Gastrocnemius medialis (tissue), 4 donors: ENCODE data around the gene HOXD12. TPM values are rescaled to one million over a fixed set of nuclear protein-coding genes. Genes with fewer than 3 reads are reported as not detected.

ENCODE experiments used
- ATAC-seq, 2 donors: fragments of 150-250 bp; one replicate each; pipeline ENCODE4 v1.9.1; 2016
- DNase-seq, 2 donors: peaks; one replicate each; pipeline ENCODE4 v3.0.0-alpha.2; 2019
- H3K27ac ChIP-seq, 4 donors: fragments of 200-600 bp; sonication (generic); 1 replicate in 1 of 4; 2 replicates in 3 of 4; pipeline ENCODE4 v1.5.1; 2016 to 2018; ENCODE audit warnings: mild to moderate bottlenecking in 2 of 4, moderate library complexity in 1 of 4
- H3K27me3 ChIP-seq, 3 donors: fragments of 200-600 bp; sonication (generic) in 2 of 3; 1 replicate in 1 of 3; 2 replicates in 2 of 3; pipeline versions ENCODE4 v1.5.1 to v1.6.0; 2016 to 2019; ENCODE audit warnings: mild to moderate bottlenecking in 1 of 3, moderate library complexity in 1 of 3
- H3K36me3 ChIP-seq, 2 donors: fragments of 200-600 bp; sonication (generic) in 1 of 2; one replicate each; pipeline ENCODE4 v1.5.1; 2017 to 2018
- H3K4me1 ChIP-seq, 2 donors: fragments of 200-600 bp; sonication (generic) in 1 of 2; one replicate each; pipeline ENCODE4 v1.5.1; 2016 to 2017; ENCODE audit warnings: mild to moderate bottlenecking in 2 of 2
- H3K4me3 ChIP-seq, 4 donors: fragments of 200-600 bp; sonication (generic) in 3 of 4; 1 replicate in 1 of 4; 2 replicates in 3 of 4; pipeline ENCODE4 v1.5.1; 2016 to 2019; ENCODE audit warnings: mild to moderate bottlenecking in 2 of 4
- H3K9me3 ChIP-seq, 3 donors: fragments of 200-600 bp; sonication (generic) in 2 of 3; 1 replicate in 1 of 3; 2 replicates in 2 of 3; pipeline ENCODE4 v1.5.1; 2016 to 2019
- POLR2A ChIP-seq, 2 donors: fragments of 450-650 bp; IDR thresholded peaks; one replicate each; pipeline ENCODE4 v1.6.1; 2017; ENCODE audit warnings: antibody characterized with exemption in 2 of 2, mild to moderate bottlenecking in 2 of 2, moderate library complexity in 2 of 2
- in situ Hi-C, 4 donors: fragments of 200-750 bp; cut with MboI; loops; one replicate each; pipeline versions ENCODE4 v1.15.0 to v1.8.0; 2017; ENCODE audit warnings: low sequenced_read_pairs in 4 of 4
- intact Hi-C: fragments of 100-400 bp; cut with DNase I; formaldehyde crosslinking; loops from one replicate; pipeline ENCODE4 v1.15.1; 2023; ENCODE audit warnings: low total_unique reads
- total RNA-seq, 4 donors: library from RNA; depleted of rRNA; stranded (reverse); fragments of >200 nt; gene quantifications; one replicate each; pipeline versions ENCODE4 v1.1.0 to v1.2.3, GENCODE V29; 2016
- TF ChIP-seq, protein P1 (sequence below), 5 experiments: fragments of 450-650 bp in 3 of 5; fragments of 200-600 bp in 2 of 5; sonication (generic) in 2 of 5; IDR thresholded peaks in 4 of 5; conservative IDR thresholded peaks in 1 of 5; 1 replicate in 4 of 5; 2 replicates in 1 of 5; pipeline ENCODE4 v1.5.1; 2016 to 2019; ENCODE audit warnings: antibody characterized with exemption in 5 of 5, mild to moderate bottlenecking in 3 of 5, moderate library complexity in 3 of 5

HOXD12 gene
- total RNA-seq, 4 donors from 2014 or later: not detected

DNA sequence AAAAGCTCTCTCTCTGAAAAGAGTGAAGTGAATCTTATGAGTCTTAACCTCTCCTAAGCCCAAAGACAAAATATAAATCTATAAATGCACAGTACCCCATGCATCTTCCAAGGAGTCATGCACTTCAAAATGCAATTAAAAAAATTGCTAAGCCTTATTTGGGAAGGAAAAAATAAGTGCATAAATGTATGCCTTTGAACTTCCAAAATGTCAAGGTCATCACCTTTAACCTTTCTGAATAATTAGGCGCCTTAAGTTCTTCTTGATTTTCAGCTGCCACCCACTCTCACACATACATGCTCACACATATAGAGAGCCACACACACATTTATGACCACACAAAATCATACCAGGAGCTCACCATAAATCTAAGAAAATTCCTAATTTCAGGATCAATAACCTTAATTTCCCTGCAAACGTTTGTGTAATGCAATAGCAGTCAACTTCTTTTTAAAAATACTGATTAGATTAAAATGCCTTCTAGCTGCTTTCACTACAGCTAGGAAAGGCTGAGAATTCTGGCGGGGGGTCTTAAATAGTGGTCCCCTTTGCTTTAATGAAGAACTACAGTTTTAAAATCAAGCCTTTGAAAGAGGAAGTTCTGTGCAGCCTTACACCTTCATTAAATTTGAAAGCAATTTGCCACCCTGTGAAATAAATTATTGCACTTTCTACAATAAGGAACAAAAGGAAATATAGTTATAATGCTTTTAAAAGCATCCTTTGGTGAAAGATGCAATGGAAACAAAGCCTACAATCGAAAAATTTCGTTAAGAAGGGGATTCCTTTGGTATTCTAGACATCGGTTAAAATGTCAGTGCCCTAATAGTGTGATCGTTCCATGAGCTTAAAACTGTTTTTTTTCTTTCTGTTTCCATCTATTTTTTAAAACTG, 11.1 kb downstream of the HOXD12 start:
- TF ChIP-seq POLR2A (IDR thresholded peaks at IDR 0.05): no peak
- TF ChIP-seq, protein P1, sequence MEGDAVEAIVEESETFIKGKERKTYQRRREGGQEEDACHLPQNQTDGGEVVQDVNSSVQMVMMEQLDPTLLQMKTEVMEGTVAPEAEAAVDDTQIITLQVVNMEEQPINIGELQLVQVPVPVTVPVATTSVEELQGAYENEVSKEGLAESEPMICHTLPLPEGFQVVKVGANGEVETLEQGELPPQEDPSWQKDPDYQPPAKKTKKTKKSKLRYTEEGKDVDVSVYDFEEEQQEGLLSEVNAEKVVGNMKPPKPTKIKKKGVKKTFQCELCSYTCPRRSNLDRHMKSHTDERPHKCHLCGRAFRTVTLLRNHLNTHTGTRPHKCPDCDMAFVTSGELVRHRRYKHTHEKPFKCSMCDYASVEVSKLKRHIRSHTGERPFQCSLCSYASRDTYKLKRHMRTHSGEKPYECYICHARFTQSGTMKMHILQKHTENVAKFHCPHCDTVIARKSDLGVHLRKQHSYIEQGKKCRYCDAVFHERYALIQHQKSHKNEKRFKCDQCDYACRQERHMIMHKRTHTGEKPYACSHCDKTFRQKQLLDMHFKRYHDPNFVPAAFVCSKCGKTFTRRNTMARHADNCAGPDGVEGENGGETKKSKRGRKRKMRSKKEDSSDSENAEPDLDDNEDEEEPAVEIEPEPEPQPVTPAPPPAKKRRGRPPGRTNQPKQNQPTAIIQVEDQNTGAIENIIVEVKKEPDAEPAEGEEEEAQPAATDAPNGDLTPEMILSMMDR (IDR thresholded peaks at IDR 0.05 in 4 of 5, conservative IDR thresholded peaks at IDR 0.05 in 1 of 5): no peak
- Histone ChIP-seq H3K27ac (no peak overlapping the region), H3K4me3 (no peak overlapping the region), H3K27me3 (peaks cover 93 to 96% (median 96%) of the 10 kb centered on the region in 3 donors), H3K36me3 (no peaks in the 10 kb centered on the region), H3K4me1 (peaks cover 6 to 10% of the 10 kb centered on the region in 2 donors), H3K9me3 (no peaks in the 10 kb centered on the region)
- no peak for ATAC-seq
- no peak for DNase-seq
- intact Hi-C loops: loop anchor here (5.0 kb wide), 1 partner anchor 33 kb away; no protein-coding TSS in a partner anchor
- in situ Hi-C loops: loop anchor here in 2 of 4 donors (25.0 kb wide), 1 partner anchor 702 kb away; no protein-coding TSS in a partner anchor

DNA sequence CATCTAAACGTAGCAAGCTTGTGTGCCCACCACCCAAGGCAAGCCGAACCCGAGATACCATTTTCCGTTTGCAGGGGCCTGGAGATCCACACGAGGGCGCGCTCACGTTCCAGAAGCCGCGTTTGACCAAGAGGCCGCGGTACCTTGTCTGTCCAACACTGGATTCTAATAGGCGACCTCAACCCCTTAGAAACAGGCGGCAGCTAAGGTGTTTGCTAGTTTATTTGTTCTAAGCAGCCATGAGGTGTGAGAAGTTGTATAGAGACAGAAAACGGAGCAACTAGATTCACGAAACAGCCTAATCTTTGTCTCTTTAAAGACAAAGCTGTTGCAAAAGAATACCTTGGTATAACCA, 11.7 kb downstream of the HOXD12 start:
- no peaks in the 10 kb centered on the region for H3K9me3 ChIP-seq
- in situ Hi-C loops (loop anchor here in 2 of 4 donors (25.0 kb wide), 1 partner anchor 701 kb away; no protein-coding TSS in a partner anchor), intact Hi-C loops (loop anchor here (5.0 kb wide), 1 partner anchor 34 kb away; no protein-coding TSS in a partner anchor)
- TF ChIP-seq, protein P1 (IDR thresholded peaks at IDR 0.05 in 4 of 5, conservative IDR thresholded peaks at IDR 0.05 in 1 of 5): peak in 3 of 5 experiments; percentile 46 to 66 (median 58)
- no peak for TF ChIP-seq POLR2A (IDR thresholded peaks at IDR 0.05)
- ATAC-seq (no peak), DNase-seq (no peak)
- H3K4me1 ChIP-seq: peaks cover 4 to 15% of the 10 kb centered on the region in 2 donors
- H3K4me3 ChIP-seq: no peak overlapping the region
- no peak overlapping the region for H3K27ac ChIP-seq
- H3K27me3 ChIP-seq: peaks cover 93 to 96% (median 96%) of the 10 kb centered on the region in 3 donors
- no peaks in the 10 kb centered on the region for H3K36me3 ChIP-seq

DNA sequence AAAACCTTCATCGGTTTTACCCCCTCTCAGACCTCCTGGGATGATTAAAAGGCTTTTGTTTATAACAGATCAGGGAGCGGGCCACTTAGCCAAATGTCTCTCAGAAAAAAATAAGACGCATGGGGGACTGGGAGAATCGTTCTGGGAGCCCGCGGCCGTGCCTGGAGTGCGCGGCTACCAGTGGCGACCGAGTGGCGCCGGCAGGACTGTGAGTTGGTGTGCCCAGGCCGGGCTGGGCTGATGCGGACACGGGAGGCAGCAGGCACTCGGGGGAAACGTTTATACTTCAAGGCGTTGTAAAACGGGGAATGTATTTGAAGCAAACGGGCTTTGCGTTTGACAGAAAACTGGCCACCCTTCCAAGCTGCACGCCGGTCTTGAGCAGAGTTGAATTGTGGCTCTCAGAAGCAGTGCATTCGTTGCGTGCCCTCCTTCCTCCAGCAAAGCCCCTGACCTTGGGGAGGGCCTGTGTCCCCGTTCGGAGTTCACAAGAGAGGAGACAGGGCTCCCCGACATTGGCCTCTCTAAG, 12.3 kb downstream of the HOXD12 start:
- ATAC-seq (no peak), DNase-seq (no peak)
- H3K36me3 ChIP-seq: no peaks in the 10 kb centered on the region
- in situ Hi-C loops: loop anchor here in 2 of 4 donors (25.0 kb wide), 1 partner anchor 700 kb away; no protein-coding TSS in a partner anchor
- H3K27ac ChIP-seq: no peak overlapping the region
- H3K27me3 ChIP-seq: peaks cover 92 to 96% (median 96%) of the 10 kb centered on the region in 3 donors
- H3K4me3 ChIP-seq: no peak overlapping the region
- intact Hi-C loops: loop anchor here (5.0 kb wide), 1 partner anchor 35 kb away; no protein-coding TSS in a partner anchor
- TF ChIP-seq, protein P1 (IDR thresholded peaks at IDR 0.05 in 4 of 5, conservative IDR thresholded peaks at IDR 0.05 in 1 of 5): no peak
- no peak for TF ChIP-seq POLR2A (IDR thresholded peaks at IDR 0.05)
- H3K9me3 ChIP-seq: no peaks in the 10 kb centered on the region
- H3K4me1 ChIP-seq: peaks cover 0 to 14% of the 10 kb centered on the region in 2 donors

DNA sequence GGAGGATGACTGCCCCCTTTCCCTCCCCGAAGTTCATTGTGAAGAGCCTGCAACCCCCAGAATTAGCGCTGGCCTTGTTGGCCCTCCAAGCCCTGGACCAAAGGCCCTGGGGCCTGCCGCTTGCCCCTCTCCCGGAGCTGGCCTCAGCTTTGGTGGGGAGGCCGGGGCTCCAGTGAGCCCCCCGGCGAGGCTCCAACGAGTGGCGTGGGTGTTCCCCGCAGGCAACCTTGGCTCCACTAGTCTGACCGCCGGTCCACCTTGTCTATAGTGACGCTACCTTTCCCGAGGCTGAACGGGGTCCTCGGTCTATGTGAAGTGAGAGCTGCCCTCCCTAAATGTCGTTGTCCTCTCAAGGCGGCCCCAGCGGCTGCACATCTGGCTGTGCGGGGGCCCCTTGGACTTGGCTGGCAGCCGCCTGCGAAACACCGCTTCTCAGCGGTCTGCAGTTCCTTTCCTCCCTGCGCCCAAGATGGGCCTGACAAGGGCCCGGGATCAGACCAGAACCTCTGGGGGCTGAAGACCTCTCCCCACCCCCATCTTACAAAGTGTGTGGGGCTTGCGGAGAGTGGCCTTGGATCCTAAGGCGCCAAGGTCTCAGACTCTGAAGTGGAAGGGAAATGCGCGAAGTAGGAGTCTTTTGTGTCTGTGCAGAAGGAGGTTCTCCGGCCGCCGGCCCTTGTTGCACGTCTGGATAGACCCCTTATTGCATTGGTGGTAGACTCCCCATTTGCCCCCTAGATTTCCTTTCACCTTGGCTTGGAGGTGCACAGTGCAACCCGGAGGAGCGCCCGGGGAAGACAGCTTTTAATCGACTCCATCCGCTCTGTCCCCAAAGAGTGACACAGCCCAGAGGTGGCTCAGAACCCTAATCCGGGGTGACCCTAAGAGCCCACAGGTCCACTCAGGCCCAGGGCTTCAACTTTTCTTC, 13.0 kb downstream of the HOXD12 start:
- Histone ChIP-seq H3K27me3 (peaks cover 95 to 99% (median 99%) of the 10 kb centered on the region in 3 donors), H3K27ac (no peak overlapping the region), H3K4me1 (peaks cover 0 to 13% of the 10 kb centered on the region in 2 donors), H3K9me3 (no peaks in the 10 kb centered on the region), H3K4me3 (no peak overlapping the region), H3K36me3 (no peaks in the 10 kb centered on the region)
- no peak for ATAC-seq
- intact Hi-C loops (loop anchor here (5.0 kb wide), 1 partner anchor 35 kb away; no protein-coding TSS in a partner anchor), in situ Hi-C loops (loop anchor here in 2 of 4 donors (25.0 kb wide), 1 partner anchor 700 kb away; no protein-coding TSS in a partner anchor)
- no peak for DNase-seq
- TF ChIP-seq, protein P1 (IDR thresholded peaks at IDR 0.05 in 4 of 5, conservative IDR thresholded peaks at IDR 0.05 in 1 of 5): no peak
- no peak for TF ChIP-seq POLR2A (IDR thresholded peaks at IDR 0.05)
